Fibroblast of skin of back (primary cell): ENCODE measurements around the gene KCNMA1.

Source experiments
- DNase-seq: peaks from one replicate; pipeline ENCODE4 v3.0.0-alpha.2; 2013

KCNMA1 gene

GRCh38 chr10:77478247-77478961 lies 159.2 kb downstream of the KCNMA1 start:
- DNase-seq: peak; percentile 88

- no peak for DNase-seq
These were observed 162.1 kb downstream of the KCNMA1 start for GRCh38 chr10:77475522-77475921.

GRCh38 chr10:77474939-77475338 lies 162.7 kb downstream of the KCNMA1 start:
- no peak for DNase-seq

- DNase-seq: no peak
These were observed 163.2 kb downstream of the KCNMA1 start for GRCh38 chr10:77474386-77474785.

- DNase-seq: no peak
These were observed 165.5 kb downstream of the KCNMA1 start for GRCh38 chr10:77472146-77472545.

- no peak for DNase-seq
These were observed 166.5 kb downstream of the KCNMA1 start for GRCh38 chr10:77471069-77471536.

- no peak for DNase-seq
These were observed 170.1 kb downstream of the KCNMA1 start for GRCh38 chr10:77467422-77467963.

GRCh38 chr10:77463967-77464745 lies 173.5 kb downstream of the KCNMA1 start:
- DNase-seq: peak; percentile 48

GRCh38 chr10:77463499-77463898 lies 174.1 kb downstream of the KCNMA1 start:
- DNase-seq: no peak

GRCh38 chr10:77461636-77462296 lies 175.8 kb downstream of the KCNMA1 start:
- peak; percentile 30 for DNase-seq

GRCh38 chr10:77459905-77460304 lies 177.7 kb downstream of the KCNMA1 start:
- DNase-seq: no peak

- DNase-seq: peak; percentile 85
These were observed 178.5 kb downstream of the KCNMA1 start for GRCh38 chr10:77458986-77459590.

- no peak for DNase-seq
These were observed 179.9 kb downstream of the KCNMA1 start for GRCh38 chr10:77457721-77458120.

GRCh38 chr10:77457266-77457665 lies 180.3 kb downstream of the KCNMA1 start:
- no peak for DNase-seq

- DNase-seq: no peak
These were observed 181.2 kb downstream of the KCNMA1 start for GRCh38 chr10:77456414-77456813.

GRCh38 chr10:77455561-77455960 lies 182.0 kb downstream of the KCNMA1 start:
- DNase-seq: no peak

GRCh38 chr10:77452952-77453564 lies 184.6 kb downstream of the KCNMA1 start:
- DNase-seq: no peak

- no peak for DNase-seq
These were observed 185.7 kb downstream of the KCNMA1 start for GRCh38 chr10:77451886-77452285.

- DNase-seq: no peak
These were observed 189.4 kb downstream of the KCNMA1 start for GRCh38 chr10:77448226-77448625.

GRCh38 chr10:77446700-77447099 lies 190.9 kb downstream of the KCNMA1 start:
- no peak for DNase-seq

- DNase-seq: no peak
These were observed 192.1 kb downstream of the KCNMA1 start for GRCh38 chr10:77445547-77445946.

- DNase-seq: no peak
These were observed 193.6 kb downstream of the KCNMA1 start for GRCh38 chr10:77444041-77444440.
